Psoas muscle (tissue), 8 donors: ENCODE data around the gene TMED5. TPM values are rescaled to one million over a fixed set of nuclear protein-coding genes. Genes with fewer than 3 reads are reported as not detected.
A peak's percentile ranks its signal among the peaks of the same experiment; 100 is the strongest.

Experiments
- ATAC-seq, 4 donors: fragments of 200-7000 bp; cut with Tn5 transposase; one replicate each; pipeline ENCODE4 v1.9.1; 2020; ENCODE audit warnings: moderate library complexity in 3 of 4, mild to moderate bottlenecking in 2 of 4
- DNase-seq, 2 donors: peaks; one replicate each; pipeline ENCODE4 v3.0.0-alpha.2; 2020
- H3K27ac ChIP-seq: fragments of 200-600 bp; one replicate; pipeline ENCODE4 v1.8.0; 2022
- H3K27me3 ChIP-seq, 3 donors: fragments of 200-600 bp in 1 of 3; one replicate each; pipeline versions ENCODE4 v1.6.1 to v1.8.0; 2013 to 2022; ENCODE audit warnings: low read length in 2 of 3, mild to moderate bottlenecking in 2 of 3, moderate library complexity in 1 of 3; ENCODE audit not compliant: insufficient read depth in 3 of 3
- H3K36me3 ChIP-seq, 2 donors: fragments of 200-600 bp in 1 of 2; one replicate each; pipeline versions ENCODE4 v1.6.1 to v1.8.0; 2013 to 2022; ENCODE audit warnings: low read depth in 1 of 2, mild to moderate bottlenecking in 1 of 2, moderate library complexity in 1 of 2; ENCODE audit not compliant: insufficient read depth in 1 of 2
- H3K4me1 ChIP-seq: fragments of 200-600 bp; one replicate; pipeline ENCODE4 v1.8.0; 2022
- H3K4me3 ChIP-seq: fragments of 200-600 bp; one replicate; pipeline ENCODE4 v1.8.0; 2022; ENCODE audit warnings: mild to moderate bottlenecking
- H3K9me3 ChIP-seq: fragments of 200-600 bp; one replicate; pipeline ENCODE4 v1.8.0; 2022
- CTCF ChIP-seq: fragments of 200-600 bp; IDR thresholded peaks from one replicate; pipeline ENCODE4 v1.8.0; 2022; ENCODE audit warnings: antibody characterized with exemption
- WGBS, 3 donors: extraction: QIAGEN DNeasy Blood & Tissue Kit; methylation state at CpG; one replicate each; pipeline versions ENCODE4 v1.1.6 to v1.1.7; 2013; 5-methylcytosine and 5-hydroxymethylcytosine counted together
- intact Hi-C, 2 donors: fragments of 100-400 bp; cut with DNase I; formaldehyde crosslinking; loops; one replicate each; pipeline versions ENCODE4 v1.11.0 to v1.14.2; 2022
- polyA plus RNA-seq, 3 donors: library from polyadenylated mRNA; stranded (reverse); fragments of 200-250 nt; gene quantifications; one replicate each; pipeline ENCODE4 v1.2.3, GENCODE V29; 2013
- total RNA-seq, 4 donors: library from RNA; stranded (reverse); fragmentation: NEBNext Ultra II Directional in 2 of 4; extraction: Animal tissue kit (Norgen Biotek cat#: 25700) in 2 of 4; gene quantifications; one replicate each; pipeline versions ENCODE4 v1.2.1 to v1.2.4, GENCODE V29; 2021 to 2023
- donor health status: healthy with polysubstance abuse.
- donor health status: DM: no; HTN: no; CAD: no; lungs with moderate emphysema.
- donor health status: Bipolar disorder and iron deficiency.
- donor health status: healthy.
- donor health status: DM: yes; HTN: yes; CAD: no.
- donor health status: DM: no; HTN: no; CAD: no.
- donor health status: DM: no; HTN: no; CAD: no.
- donor health status: DM: yes; HTN: yes; CAD: no.

The TMED5 gene
- total and polyA plus RNA-seq, 7 donors, result 37.9 to 92.2 (median 65.6) TPM

DNA sequence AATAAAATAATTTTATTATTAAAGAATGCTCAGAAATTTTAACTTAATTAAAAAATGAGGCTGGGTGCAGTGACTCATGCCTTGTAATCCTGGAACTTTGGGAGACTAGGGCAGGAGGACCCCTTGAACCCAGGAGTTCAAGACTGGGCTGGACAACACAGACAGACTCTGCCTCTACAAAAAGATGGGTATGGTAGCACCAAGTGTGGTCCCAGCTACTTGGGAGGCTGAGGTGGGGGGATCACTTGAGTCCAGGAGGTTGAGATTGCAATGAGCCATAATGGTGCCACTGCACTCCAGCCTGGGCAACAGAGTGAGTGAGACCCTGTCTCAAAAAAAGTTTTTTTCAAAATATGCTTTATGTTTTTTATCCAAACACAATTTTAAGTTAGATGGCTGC, 25.3 kb downstream of the TMED5 start:
- intact Hi-C loops, result no loop called here
- peak overlapping the region; percentile 24 for H3K27ac ChIP-seq
- no peak for TF ChIP-seq CTCF
- no peak for DNase-seq
- no peaks in the 10 kb centered on the region for H3K27me3 ChIP-seq
- no peaks in the 10 kb centered on the region for H3K9me3 ChIP-seq
- peaks cover 5% of the 10 kb centered on the region for H3K4me1 ChIP-seq
- no peak overlapping the region for H3K4me3 ChIP-seq
- ATAC-seq, result peak in 1 of 4 donors; percentile 33
- H3K36me3 ChIP-seq, result peaks cover 2 to 95% of the 10 kb centered on the region in 2 donors

DNA sequence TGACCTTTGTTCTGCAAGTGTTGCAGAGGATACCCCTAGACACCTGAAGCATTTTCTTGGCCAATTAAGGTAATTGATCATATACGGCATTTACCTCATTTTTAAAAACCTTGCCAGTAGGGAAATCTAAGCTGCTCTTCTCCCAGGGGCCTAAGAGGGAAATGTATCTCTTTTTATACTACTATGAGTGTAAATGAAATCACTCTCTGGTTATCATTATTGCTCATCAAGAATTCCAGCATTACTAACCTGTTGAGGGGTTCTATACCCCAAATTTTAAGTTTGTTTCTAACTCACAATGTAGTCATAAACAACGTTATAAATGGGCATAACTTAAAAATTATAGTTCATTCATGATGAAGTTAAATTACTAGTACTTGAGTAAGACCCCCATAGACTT, 27.4 kb downstream of the TMED5 start:
- Histone ChIP-seq H3K4me3 (no peak overlapping the region), H3K27ac (no peak overlapping the region), H3K4me1 (peaks cover 3% of the 10 kb centered on the region), H3K9me3 (no peaks in the 10 kb centered on the region), H3K36me3 (peaks cover 8 to 94% of the 10 kb centered on the region in 2 donors), H3K27me3 (no peaks in the 10 kb centered on the region)
- WGBS, 3 donors, result 82 to 90% (median 85%) methylated on average over 2 of the region's 2 CpGs
- no peak for TF ChIP-seq CTCF
- DNase-seq (no peak), ATAC-seq (no peak)
- intact Hi-C loops, result no loop called here

DNA sequence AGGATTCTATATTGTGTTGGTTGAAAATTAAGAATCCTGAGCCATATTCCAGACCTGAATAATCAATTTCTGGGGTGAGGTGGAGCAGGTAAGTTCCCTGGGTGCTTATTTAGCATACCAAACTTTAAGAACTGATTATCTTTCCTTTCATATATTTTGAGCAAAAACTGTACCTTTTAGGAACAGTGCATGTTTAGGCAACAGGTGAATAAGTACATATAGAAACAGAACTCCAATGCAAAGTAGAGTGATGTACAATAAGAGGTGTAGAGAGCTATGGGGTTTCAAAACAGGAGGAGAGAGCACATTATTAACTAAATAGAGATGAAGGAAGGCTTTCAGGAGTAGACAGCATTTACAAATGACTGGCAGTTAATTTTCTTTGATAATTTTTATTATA, 28.7 kb downstream of the TMED5 start:
- Histone ChIP-seq H3K27me3 (no peaks in the 10 kb centered on the region), H3K36me3 (peaks cover 8 to 81% of the 10 kb centered on the region in 2 donors)

DNA sequence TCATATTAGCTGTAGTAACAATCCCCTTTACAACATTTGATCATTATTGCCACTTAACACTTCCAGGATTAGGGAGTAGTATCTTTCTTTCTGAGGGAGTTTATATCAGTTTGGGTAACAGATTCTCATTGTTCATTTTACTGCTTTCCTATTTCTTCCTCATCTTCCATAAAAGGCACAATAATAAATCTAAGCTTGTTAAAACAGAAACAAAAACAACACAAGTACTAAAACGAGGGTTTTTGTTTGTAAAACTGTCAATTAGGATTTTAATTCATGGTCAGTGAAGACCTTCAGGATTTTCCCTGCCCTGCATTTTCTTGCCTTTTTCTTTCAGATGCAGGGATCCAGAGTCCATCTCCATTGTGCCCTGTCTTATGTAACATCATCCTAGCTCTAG, 29.5 kb downstream of the TMED5 start:
- Histone ChIP-seq H3K4me1 (peaks cover 8% of the 10 kb centered on the region), H3K9me3 (no peaks in the 10 kb centered on the region), H3K27ac (no peak overlapping the region), H3K27me3 (no peaks in the 10 kb centered on the region), H3K36me3 (peaks cover 8 to 73% of the 10 kb centered on the region in 2 donors), H3K4me3 (no peak overlapping the region)
- intact Hi-C loops, result no loop called here
- ATAC-seq, result no peak
- no peak for TF ChIP-seq CTCF
- DNase-seq, result no peak
- 23 to 42% (median 25%) methylated on average over 1 of the region's 1 CpG for WGBS, 3 donors

More for the DNA sequence above, 28.7 kb downstream of the TMED5 start:
- Histone ChIP-seq H3K27ac (no peak overlapping the region), H3K4me3 (no peak overlapping the region), H3K4me1 (peaks cover 8% of the 10 kb centered on the region), H3K9me3 (no peaks in the 10 kb centered on the region)
- DNase-seq, result no peak
- no peak for ATAC-seq
- TF ChIP-seq CTCF, result no peak
- intact Hi-C loops, result no loop called here

DNA sequence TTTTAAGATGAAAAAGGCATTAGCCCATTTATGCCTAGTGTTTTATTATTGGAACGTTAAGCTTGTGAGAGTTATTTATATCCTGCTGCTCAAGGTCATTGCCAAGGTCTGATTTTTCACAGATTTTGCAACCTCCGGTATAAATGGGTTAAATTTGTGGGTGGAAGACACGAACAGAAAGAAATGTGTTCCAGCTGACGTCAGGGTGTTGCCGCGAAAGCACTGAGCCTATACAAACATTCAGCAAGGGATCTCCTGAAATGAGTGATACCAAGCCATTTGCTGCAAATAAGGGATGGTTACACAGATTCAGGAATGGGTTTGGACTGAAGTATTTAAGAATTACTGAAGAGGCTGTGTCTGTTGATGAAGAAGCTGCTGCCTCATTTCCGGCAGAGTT, 32.2 kb downstream of the TMED5 start:
- DNase-seq, result no peak
- Histone ChIP-seq H3K27me3 (no peaks in the 10 kb centered on the region), H3K9me3 (no peaks in the 10 kb centered on the region), H3K36me3 (peaks cover 8 to 49% of the 10 kb centered on the region in 2 donors), H3K4me3 (no peak overlapping the region), H3K27ac (no peak overlapping the region), H3K4me1 (peaks cover 8% of the 10 kb centered on the region)
- WGBS, 3 donors, result 35 to 51% (median 37%) methylated on average over 7 of the region's 7 CpGs
- intact Hi-C loops, result no loop called here
- peak in 1 of 4 donors; percentile 13 for ATAC-seq
- no peak for TF ChIP-seq CTCF
